ENCODE data around the gene C2orf49.
"Not testable (repeated sequence)": the region's sequence is repeated elsewhere in the genome, so short reads cannot be mapped to it uniquely, and the experiment has no call there.

C2orf49 gene

GRCh38 chr2:105321875-105322646, 15.3 kb upstream of the C2orf49 start:
- DNase-seq (ENCODE audit: low spot score) = no peak

- no peak for DNase-seq (ENCODE audit: low spot score)
Observed at GRCh38 chr2:105323111-105323510, 14.2 kb upstream of the C2orf49 start.

GRCh38 chr2:105324101-105324500, 13.2 kb upstream of the C2orf49 start:
- no peak for DNase-seq (ENCODE audit: low spot score)

- DNase-seq (ENCODE audit: low spot score) = no peak
Observed at GRCh38 chr2:105324732-105325131, 12.6 kb upstream of the C2orf49 start.

GRCh38 chr2:105325389-105325963, 11.9 kb upstream of the C2orf49 start:
- peak; percentile 91 for DNase-seq (ENCODE audit: low spot score)

- not testable (repeated sequence) for DNase-seq (ENCODE audit: low spot score)
Observed at GRCh38 chr2:105327271-105327670, 10.1 kb upstream of the C2orf49 start.

- no peak for DNase-seq (ENCODE audit: low spot score)
Observed at GRCh38 chr2:105327690-105328089, 9.7 kb upstream of the C2orf49 start.

- DNase-seq (ENCODE audit: low spot score) = no peak
Observed at GRCh38 chr2:105328281-105329196, 8.8 kb upstream of the C2orf49 start.

GRCh38 chr2:105329197-105329554, 8.2 kb upstream of the C2orf49 start:
- no peak for DNase-seq (ENCODE audit: low spot score)

- no peak for DNase-seq (ENCODE audit: low spot score)
Observed at GRCh38 chr2:105329561-105330495, 7.5 kb upstream of the C2orf49 start, which contains the start of gene TGFBRAP1. Gene TGFBRAP1, minus strand, starts transcription at chr2:105329735. Its CDS starts 21,434 bp downstream, at chr2:105308301.

- no peak for DNase-seq (ENCODE audit: low spot score)
Observed at GRCh38 chr2:105330681-105331375, 6.5 kb upstream of the C2orf49 start.

- no peak for DNase-seq (ENCODE audit: low spot score)
Observed at GRCh38 chr2:105334211-105334610, 3.1 kb upstream of the C2orf49 start.

GRCh38 chr2:105335469-105335868, 1.9 kb upstream of the C2orf49 start:
- no peak for DNase-seq (ENCODE audit: low spot score)

- no peak for DNase-seq (ENCODE audit: low spot score)
Observed at GRCh38 chr2:105336786-105337121, 586 bp upstream of the C2orf49 start.

- no peak for DNase-seq (ENCODE audit: low spot score)
Observed at GRCh38 chr2:105338020-105338385, 663 bp downstream of the C2orf49 start.

- DNase-seq (ENCODE audit: low spot score) = no peak
Observed at GRCh38 chr2:105339414-105339813, 2.1 kb downstream of the C2orf49 start.

GRCh38 chr2:105344704-105345345, 7.5 kb downstream of the C2orf49 start:
- no peak for DNase-seq (ENCODE audit: low spot score)

GRCh38 chr2:105357122-105357521, 19.8 kb downstream of the C2orf49 start:
- DNase-seq (ENCODE audit: low spot score) = no peak

GRCh38 chr2:105358593-105358992, 21.3 kb downstream of the C2orf49 start:
- no peak for DNase-seq (ENCODE audit: low spot score)

- no peak for DNase-seq (ENCODE audit: low spot score)
Observed at GRCh38 chr2:105361102-105361889, 24.0 kb downstream of the C2orf49 start.
